ENCODE measurements around the gene NKG7. TPM values are rescaled to one million over a fixed set of nuclear protein-coding genes. Genes with fewer than 3 reads are reported as not detected.

Gene NKG7
- polyA plus RNA-seq, 4 donors, result 0.90 to 2.7 (median 2.0) TPM

GRCh38 chr19:51339687-51340656 lies 32.5 kb downstream of the NKG7 start:
- peak in 3 of 4 donors; percentile 59 to 88 (median 82) for DNase-seq (ENCODE audit: low read depth in 4 of 4, low spot score in 2 of 4)

DNA sequence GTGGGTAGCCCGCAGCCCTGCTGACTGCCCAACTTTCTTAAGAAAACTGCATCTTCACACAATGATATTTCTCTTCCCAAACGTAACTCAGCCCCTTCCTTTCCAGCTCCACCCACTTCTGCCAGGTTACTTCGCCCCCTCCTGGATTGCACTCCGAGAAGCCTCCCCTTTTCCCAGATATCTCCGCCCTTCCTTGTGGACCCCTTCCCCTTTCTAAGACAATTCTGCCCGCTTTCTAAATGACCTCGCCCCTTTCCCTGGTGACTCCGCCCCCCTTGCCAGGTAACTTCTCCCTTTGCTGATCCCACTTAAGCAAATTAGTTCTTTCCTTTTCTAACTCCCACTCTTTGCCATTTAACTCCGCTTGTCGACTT lies 33.2 kb downstream of the NKG7 start:
- no peak for DNase-seq (ENCODE audit: low read depth in 4 of 4, low spot score in 2 of 4)

- DNase-seq (ENCODE audit: low read depth in 4 of 4, low spot score in 2 of 4), result peak in 2 of 4 donors; percentile 73 to 74
These were observed 33.7 kb downstream of the NKG7 start for GRCh38 chr19:51338563-51339312.

- no peak for DNase-seq (ENCODE audit: low read depth in 4 of 4, low spot score in 2 of 4)
These were observed 34.4 kb downstream of the NKG7 start for GRCh38 chr19:51337861-51338562.

DNA sequence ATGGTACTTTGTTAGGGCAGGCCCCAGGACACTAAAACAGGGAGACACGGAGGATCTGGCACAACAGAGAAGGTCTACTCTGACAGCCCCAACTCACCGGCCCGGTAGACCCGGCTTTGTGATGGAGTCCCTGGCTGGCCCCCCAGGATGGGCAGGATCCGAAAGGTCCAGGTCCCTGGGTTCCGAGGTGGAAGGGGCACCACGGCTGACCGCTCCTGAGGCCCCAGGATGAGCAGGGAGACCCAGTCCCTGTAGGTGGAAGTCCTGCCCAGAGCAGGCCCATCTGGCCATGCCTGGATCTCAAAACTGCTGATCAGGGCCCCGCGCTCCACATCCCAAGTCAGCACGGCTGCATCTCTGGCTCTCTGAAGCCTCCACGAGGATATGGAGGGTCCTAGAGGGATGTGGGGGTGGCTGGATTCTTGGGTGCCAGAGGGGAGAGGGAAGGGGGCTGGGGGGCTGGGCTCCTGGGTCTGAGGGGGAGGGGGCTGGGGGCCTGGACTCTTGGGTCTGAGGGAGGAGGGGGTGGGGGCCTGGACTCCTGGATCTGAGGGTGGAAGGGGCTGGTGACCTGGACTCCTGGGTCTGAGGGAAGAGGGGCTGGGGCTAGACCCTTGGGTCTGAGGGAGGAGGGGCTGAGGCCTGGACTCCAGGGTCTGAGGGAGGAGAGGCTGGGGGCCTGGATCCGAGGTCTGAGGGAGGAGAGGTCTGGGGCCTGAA lies 35.2 kb downstream of the NKG7 start:
- no peak for DNase-seq (ENCODE audit: low read depth in 4 of 4, low spot score in 2 of 4)

DNA sequence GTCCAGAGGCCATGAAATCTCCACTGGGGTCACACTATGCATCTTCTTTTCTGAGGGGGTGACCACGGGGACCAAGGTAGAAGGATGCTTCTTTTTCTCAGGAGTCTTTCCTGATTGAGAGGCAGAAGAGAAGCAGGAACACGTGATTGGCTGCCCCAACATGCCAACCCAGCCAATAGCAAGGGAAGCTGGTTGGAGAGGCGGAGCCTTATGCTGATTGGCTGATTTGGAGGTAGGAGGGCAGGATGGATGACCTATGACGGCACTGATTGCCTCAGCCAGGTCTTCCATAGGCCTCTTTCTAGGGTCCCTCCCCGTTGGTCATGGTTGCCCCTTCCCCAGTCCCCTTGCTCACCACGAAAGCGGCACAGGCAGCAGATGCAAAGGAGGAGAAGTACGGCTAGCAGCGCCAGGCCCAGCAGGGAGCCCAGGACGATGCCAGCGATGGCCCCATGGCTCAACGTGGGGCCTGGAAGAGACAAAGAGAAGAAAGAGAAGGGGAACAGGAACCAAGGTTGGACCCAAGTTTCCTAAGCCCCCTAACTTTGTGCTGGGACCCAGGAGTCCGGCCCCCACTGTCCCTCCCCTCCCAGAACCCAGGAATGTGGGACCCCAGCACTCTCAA lies 38.5 kb downstream of the NKG7 start:
- DNase-seq (ENCODE audit: low read depth in 4 of 4, low spot score in 2 of 4), result no peak

DNA sequence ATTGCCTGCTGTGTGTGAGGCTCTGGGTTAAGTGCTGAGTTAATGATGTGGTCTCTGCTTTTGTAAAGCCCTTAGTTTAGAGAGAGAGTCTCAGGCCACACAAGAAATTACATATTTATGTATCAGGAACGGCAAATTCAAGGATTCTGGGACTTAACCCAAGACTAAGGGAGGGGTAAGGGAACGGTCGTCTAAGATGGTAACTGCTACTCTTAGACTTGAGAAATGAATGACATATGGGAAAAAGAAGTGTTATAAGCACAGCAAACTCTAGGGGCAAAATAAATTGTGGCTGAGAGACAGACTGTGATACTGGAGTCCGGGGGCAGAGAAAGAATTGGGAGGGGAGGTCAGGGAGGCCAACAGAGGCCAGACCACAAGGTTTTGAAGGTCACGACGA lies 40.7 kb downstream of the NKG7 start:
- DNase-seq (ENCODE audit: low read depth in 4 of 4, low spot score in 2 of 4), result no peak

GRCh38 chr19:51331193-51331592 lies 41.3 kb downstream of the NKG7 start:
- DNase-seq (ENCODE audit: low read depth in 4 of 4, low spot score in 2 of 4), result no peak

DNA sequence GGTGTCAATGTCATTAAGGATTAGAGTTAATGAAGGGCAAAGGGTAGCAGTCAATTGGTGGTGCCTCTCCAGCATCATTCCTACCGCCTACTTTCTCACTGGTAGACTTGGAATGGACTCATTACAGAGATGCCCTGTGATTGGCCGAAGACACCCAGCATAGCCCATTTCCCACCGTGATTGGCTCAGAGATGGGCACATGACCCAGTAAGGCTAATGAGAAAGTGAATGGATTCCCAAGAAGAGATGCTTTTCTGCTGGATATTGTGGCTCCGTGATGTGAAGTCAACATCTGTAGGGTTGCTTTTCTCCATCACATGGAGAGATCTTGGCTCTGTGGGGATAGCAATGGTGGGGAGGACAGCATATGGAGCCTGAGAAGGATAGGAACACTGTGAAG lies 42.1 kb downstream of the NKG7 start:
- no peak for DNase-seq (ENCODE audit: low read depth in 4 of 4, low spot score in 2 of 4)

- DNase-seq (ENCODE audit: low read depth in 4 of 4, low spot score in 2 of 4), result no peak
These were observed 43.0 kb downstream of the NKG7 start for GRCh38 chr19:51329411-51329810.

GRCh38 chr19:51327066-51328001 lies 45.1 kb downstream of the NKG7 start:
- no peak for DNase-seq (ENCODE audit: low read depth in 4 of 4, low spot score in 2 of 4)

- DNase-seq (ENCODE audit: low read depth in 4 of 4, low spot score in 2 of 4), result no peak
These were observed 46.0 kb downstream of the NKG7 start for GRCh38 chr19:51326216-51327065.

GRCh38 chr19:51325161-51325976 lies 47.1 kb downstream of the NKG7 start:
- DNase-seq (ENCODE audit: low read depth in 4 of 4, low spot score in 2 of 4), result no peak

- no peak for DNase-seq (ENCODE audit: low read depth in 4 of 4, low spot score in 2 of 4)
These were observed 48.3 kb downstream of the NKG7 start for GRCh38 chr19:51324167-51324481.

DNA sequence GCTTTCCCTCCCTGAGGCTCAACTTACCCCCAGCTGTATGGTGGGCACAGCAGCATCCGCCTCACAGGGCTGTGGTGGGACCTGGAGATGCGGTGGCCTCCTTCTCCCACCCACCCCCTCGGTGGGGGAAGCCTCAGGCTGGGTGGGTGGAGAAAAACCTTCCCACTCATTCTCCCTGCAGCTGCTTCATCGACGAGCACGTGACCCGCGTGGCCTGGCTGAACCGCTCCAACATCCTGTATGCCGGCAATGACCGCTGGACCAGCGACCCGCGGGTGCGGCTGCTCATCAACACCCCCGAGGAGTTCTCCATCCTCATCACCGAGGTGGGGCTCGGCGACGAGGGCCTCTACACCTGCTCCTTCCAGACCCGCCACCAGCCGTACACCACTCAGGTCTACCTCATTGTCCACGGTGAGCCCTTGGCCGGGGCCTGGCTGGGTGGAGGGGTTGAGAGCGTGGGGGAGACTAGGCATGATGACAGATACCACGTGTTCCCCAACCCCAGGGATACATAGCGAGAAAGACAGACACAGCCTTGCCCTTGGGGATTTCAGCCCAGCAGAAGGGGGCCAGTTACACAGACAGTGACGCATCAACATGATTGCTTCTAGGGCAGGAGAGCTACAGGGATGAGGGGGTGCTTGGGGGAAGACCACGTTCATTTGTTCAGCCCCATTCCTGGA lies 48.8 kb downstream of the NKG7 start:
- DNase-seq (ENCODE audit: low read depth in 4 of 4, low spot score in 2 of 4), result no peak

- DNase-seq (ENCODE audit: low read depth in 4 of 4, low spot score in 2 of 4), result no peak
These were observed 50.7 kb downstream of the NKG7 start for GRCh38 chr19:51321799-51322198.

Data from left renal cortex interstitium (tissue), 4 donors.